Measurements from ENCODE around the gene P2RX7.

The P2RX7 gene

GRCh38 chr12:121095544-121096198, 37.0 kb upstream of the P2RX7 start:
- Mint-ChIP-seq H3K9me3 (peaks cover 12% of the 10 kb centered on the region), H3K27me3 (ENCODE audit: low read depth) (peaks cover 17% of the 10 kb centered on the region), H3K4me1 (ENCODE audit: low read depth) (peaks cover 32% of the 10 kb centered on the region)

DNA sequence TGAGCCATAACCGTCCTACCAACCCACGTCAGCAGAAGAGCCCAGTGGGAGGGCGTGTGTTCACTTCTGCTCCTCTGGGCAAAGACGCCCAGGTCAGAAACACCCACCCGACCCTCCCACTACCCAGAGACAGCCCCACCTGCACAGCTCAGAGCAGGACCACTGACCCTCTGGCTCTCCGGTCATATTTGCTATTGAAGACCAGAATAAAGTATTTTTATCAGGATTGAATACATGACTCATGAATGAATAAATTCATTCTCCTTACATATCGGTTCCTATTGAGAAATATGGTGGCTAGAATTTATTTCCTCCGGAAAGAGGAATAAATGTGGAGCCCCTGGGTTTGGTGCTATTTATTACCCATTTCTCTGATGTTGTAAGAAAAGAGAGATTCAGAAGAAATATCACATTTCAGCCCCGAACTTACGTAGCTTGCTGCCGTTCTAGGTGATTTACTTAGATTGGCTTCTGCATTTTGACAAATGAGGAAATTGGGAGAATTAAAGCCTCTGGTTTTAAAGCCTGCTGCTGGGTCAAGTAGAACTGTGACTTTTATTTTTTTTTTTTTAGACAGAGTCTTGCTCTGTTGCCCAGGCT, 36.4 kb upstream of the P2RX7 start:
- peaks cover 12% of the 10 kb centered on the region for H3K9me3 Mint-ChIP-seq
- peaks cover 17% of the 10 kb centered on the region for H3K27me3 Mint-ChIP-seq (ENCODE audit: low read depth)
- peaks cover 1% of the 10 kb centered on the region for H3K36me3 Mint-ChIP-seq (ENCODE audit: low read depth)
- peaks cover 28% of the 10 kb centered on the region for H3K4me1 Mint-ChIP-seq (ENCODE audit: low read depth)
- H3K27ac Mint-ChIP-seq: peak overlapping the region; percentile 65
- peak overlapping the region; percentile 88 for H3K4me3 Mint-ChIP-seq

More at GRCh38 chr12:121095544-121096198, 37.0 kb upstream of the P2RX7 start:
- H3K27ac Mint-ChIP-seq: peak overlapping the region; percentile 65
- peak overlapping the region; percentile 88 for H3K4me3 Mint-ChIP-seq
- H3K36me3 Mint-ChIP-seq (ENCODE audit: low read depth): peaks cover 1% of the 10 kb centered on the region

GRCh38 chr12:121099779-121100178, 32.9 kb upstream of the P2RX7 start:
- Mint-ChIP-seq H3K4me1 (ENCODE audit: low read depth) (peaks cover 10% of the 10 kb centered on the region), H3K27ac (no peak overlapping the region), H3K4me3 (no peak overlapping the region), H3K9me3 (peaks cover 17% of the 10 kb centered on the region), H3K36me3 (ENCODE audit: low read depth) (peaks cover 1% of the 10 kb centered on the region), H3K27me3 (ENCODE audit: low read depth) (peaks cover 20% of the 10 kb centered on the region)

GRCh38 chr12:121102307-121102706, 30.4 kb upstream of the P2RX7 start:
- Mint-ChIP-seq H3K36me3 (ENCODE audit: low read depth) (no peaks in the 10 kb centered on the region), H3K9me3 (peaks cover 21% of the 10 kb centered on the region), H3K27me3 (ENCODE audit: low read depth) (peaks cover 10% of the 10 kb centered on the region), H3K4me3 (no peak overlapping the region), H3K27ac (no peak overlapping the region), H3K4me1 (ENCODE audit: low read depth) (no peaks in the 10 kb centered on the region)

DNA sequence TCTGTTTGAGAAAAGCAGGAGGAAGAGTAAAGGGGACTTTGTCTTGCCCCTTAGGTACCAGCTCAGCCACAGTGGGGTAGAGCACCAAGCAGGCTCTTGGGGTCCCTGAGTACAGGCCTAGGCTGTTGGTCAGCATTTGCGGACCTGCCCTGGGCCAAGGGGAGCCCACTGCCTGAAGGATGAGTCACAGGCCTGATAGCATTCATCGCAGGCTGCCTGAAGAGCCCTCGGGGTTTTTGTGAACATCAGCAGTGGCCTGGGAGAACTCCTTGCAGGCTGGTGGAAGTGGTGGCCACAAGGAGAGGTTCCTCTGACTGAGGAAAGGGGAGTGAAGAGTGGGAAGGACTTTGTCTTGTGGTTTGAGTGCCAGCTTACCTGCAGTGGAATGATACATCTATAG, 25.0 kb upstream of the P2RX7 start:
- H3K36me3 Mint-ChIP-seq (ENCODE audit: low read depth): no peaks in the 10 kb centered on the region
- H3K4me1 Mint-ChIP-seq (ENCODE audit: low read depth): peaks cover 5% of the 10 kb centered on the region
- H3K27ac Mint-ChIP-seq: no peak overlapping the region
- H3K27me3 Mint-ChIP-seq (ENCODE audit: low read depth): no peaks in the 10 kb centered on the region
- H3K9me3 Mint-ChIP-seq: peaks cover 9% of the 10 kb centered on the region
- no peak overlapping the region for H3K4me3 Mint-ChIP-seq

DNA sequence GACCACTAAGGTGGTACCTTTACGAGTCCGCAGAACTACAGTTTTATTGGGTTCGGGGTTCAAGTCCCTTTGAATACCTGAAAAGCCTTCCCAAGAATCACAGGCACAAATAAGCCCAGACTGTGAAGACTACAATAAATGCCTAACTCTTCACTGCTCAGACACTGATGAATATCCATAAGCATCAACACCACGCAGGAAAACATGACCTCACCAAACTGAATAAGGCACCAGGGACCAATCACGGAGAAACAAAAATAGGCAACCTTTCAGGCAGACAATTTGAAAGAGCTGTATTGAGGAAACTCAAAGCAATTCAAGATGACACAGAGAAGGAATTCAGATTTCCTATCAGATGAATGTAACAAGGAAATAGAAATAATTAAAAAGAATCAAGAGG, 24.2 kb upstream of the P2RX7 start:
- H3K27me3 Mint-ChIP-seq (ENCODE audit: low read depth): no peaks in the 10 kb centered on the region

GRCh38 chr12:121110211-121110940, 22.3 kb upstream of the P2RX7 start:
- no peaks in the 10 kb centered on the region for H3K9me3 Mint-ChIP-seq
- no peak overlapping the region for H3K4me3 Mint-ChIP-seq
- no peak overlapping the region for H3K27ac Mint-ChIP-seq
- H3K36me3 Mint-ChIP-seq (ENCODE audit: low read depth): no peaks in the 10 kb centered on the region
- H3K4me1 Mint-ChIP-seq (ENCODE audit: low read depth): peaks cover 5% of the 10 kb centered on the region
- H3K27me3 Mint-ChIP-seq (ENCODE audit: low read depth): no peaks in the 10 kb centered on the region

More for the DNA sequence above, 24.2 kb upstream of the P2RX7 start:
- Mint-ChIP-seq H3K36me3 (ENCODE audit: low read depth) (no peaks in the 10 kb centered on the region), H3K27ac (no peak overlapping the region), H3K4me3 (no peak overlapping the region), H3K4me1 (ENCODE audit: low read depth) (peaks cover 5% of the 10 kb centered on the region), H3K9me3 (peaks cover 9% of the 10 kb centered on the region)

GRCh38 chr12:121111684-121112083, 21.0 kb upstream of the P2RX7 start:
- Mint-ChIP-seq H3K4me3 (no peak overlapping the region), H3K9me3 (no peaks in the 10 kb centered on the region), H3K27ac (no peak overlapping the region), H3K4me1 (ENCODE audit: low read depth) (peaks cover 5% of the 10 kb centered on the region), H3K36me3 (ENCODE audit: low read depth) (no peaks in the 10 kb centered on the region), H3K27me3 (ENCODE audit: low read depth) (peaks cover 1% of the 10 kb centered on the region)

DNA sequence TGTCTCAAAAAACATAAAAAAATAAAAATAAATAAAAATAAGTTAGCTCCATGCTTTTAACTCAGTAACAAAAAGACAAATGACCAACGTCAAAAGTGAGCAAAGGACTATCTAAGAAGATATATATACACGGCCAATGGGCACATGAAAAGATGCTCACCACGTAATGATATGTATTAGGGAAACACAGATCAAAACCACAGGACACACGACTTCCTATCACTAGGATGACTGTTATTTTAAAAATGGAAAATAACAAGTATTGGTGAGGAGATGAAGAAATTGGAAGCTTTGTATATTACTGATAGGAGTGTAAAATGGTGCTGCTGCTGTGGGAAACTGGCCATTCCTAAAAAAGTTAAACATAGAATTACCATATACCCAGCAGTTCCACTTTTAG, 20.2 kb upstream of the P2RX7 start:
- peaks cover 4% of the 10 kb centered on the region for H3K27me3 Mint-ChIP-seq (ENCODE audit: low read depth)
- H3K4me1 Mint-ChIP-seq (ENCODE audit: low read depth): peaks cover 5% of the 10 kb centered on the region
- no peak overlapping the region for H3K27ac Mint-ChIP-seq
- H3K4me3 Mint-ChIP-seq: no peak overlapping the region
- H3K9me3 Mint-ChIP-seq: no peaks in the 10 kb centered on the region
- H3K36me3 Mint-ChIP-seq (ENCODE audit: low read depth): no peaks in the 10 kb centered on the region

DNA sequence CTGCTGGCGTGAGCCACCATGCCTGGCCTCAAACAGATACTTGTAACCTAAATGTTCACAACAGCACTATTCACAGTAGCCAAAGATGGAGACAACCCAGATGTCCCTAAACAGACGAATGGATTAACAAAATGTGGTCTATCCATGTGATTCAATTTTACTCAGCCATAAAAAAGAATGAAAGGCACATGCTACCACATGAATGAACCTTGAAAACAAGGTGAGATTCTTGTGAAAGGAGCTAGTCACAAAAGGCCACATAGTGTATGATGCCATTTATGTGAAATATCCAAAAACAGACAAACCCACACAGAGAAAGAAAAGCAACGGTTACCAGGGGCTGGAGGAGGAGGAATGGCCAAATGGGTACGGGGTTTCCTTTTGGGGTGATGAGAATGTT, 19.6 kb upstream of the P2RX7 start:
- Mint-ChIP-seq H3K36me3 (ENCODE audit: low read depth) (no peaks in the 10 kb centered on the region), H3K27me3 (ENCODE audit: low read depth) (peaks cover 4% of the 10 kb centered on the region), H3K4me1 (ENCODE audit: low read depth) (peaks cover 5% of the 10 kb centered on the region), H3K9me3 (no peaks in the 10 kb centered on the region), H3K4me3 (no peak overlapping the region), H3K27ac (no peak overlapping the region)

DNA sequence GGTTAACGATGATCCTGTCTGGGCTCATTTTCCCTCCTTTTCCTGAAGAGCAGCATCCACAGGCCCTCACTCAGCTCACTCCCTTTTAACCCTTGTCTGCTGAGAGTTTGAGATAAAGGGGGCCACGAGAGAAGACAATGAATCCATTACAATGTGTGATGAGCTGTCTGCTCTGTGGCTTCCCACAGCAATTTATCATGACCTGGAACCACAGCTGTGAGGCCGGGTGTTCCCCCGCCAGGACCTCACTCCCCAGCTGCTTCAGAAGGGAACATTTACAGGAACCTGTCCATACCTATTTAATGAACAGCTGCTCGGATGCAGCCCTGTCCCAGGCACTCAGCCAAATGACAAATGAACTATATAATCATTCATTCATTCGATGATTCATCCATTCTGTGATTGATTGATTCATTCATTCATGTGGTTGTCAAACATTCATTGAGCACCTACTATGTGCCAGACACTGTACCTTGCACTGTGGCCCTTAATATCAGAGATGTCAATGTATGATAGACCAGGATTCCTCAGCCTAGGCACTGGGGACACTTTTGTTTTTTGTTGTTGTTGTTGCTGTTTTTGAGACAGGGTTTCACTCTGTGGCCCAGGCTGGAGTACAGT, 18.5 kb upstream of the P2RX7 start:
- Mint-ChIP-seq H3K4me1 (ENCODE audit: low read depth) (peaks cover 5% of the 10 kb centered on the region), H3K9me3 (no peaks in the 10 kb centered on the region), H3K27ac (no peak overlapping the region), H3K36me3 (ENCODE audit: low read depth) (no peaks in the 10 kb centered on the region), H3K4me3 (no peak overlapping the region), H3K27me3 (ENCODE audit: low read depth) (peaks cover 7% of the 10 kb centered on the region)

DNA sequence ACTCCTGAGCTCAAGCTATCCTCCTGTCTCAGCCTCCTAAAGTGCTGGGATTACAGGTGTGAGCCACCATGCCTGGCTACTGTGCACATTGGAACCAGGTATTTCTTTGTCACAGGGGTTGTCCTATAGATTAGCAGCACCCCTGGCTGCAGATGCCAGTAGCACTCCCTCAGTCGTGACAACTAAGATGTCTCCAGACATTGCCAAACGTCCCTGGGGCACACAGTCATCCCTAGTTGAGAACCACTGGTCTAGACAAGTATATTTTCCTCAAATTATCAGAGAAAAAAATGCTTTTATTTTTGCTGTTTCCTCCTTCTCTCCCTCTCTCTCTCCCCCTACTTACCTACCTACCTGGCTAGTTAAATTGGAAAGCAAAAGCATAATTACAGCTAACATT, 17.9 kb upstream of the P2RX7 start:
- Mint-ChIP-seq H3K4me3 (no peak overlapping the region), H3K9me3 (no peaks in the 10 kb centered on the region), H3K4me1 (ENCODE audit: low read depth) (peaks cover 5% of the 10 kb centered on the region), H3K36me3 (ENCODE audit: low read depth) (no peaks in the 10 kb centered on the region), H3K27me3 (ENCODE audit: low read depth) (peaks cover 12% of the 10 kb centered on the region), H3K27ac (no peak overlapping the region)

DNA sequence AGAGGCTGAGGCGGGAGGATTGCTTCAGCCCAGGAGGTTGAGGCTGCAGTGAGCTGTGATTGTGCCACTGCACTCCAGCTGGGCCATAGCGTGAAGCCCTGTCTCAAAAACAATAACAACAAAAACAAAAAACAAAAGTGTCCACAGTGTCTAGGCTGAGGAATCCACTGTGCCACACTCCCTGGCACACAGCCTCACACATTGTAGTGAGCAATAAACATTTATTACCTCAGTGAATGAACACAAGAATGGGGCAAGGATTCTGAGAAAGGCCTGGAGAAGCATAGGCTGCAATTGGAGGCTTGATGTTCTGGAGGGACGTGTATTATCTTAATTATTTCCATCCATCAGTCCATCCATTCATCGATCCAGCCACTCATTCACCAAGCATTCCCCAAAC, 17.1 kb upstream of the P2RX7 start:
- H3K4me3 Mint-ChIP-seq: no peak overlapping the region
- no peaks in the 10 kb centered on the region for H3K36me3 Mint-ChIP-seq (ENCODE audit: low read depth)
- H3K27ac Mint-ChIP-seq: no peak overlapping the region
- H3K9me3 Mint-ChIP-seq: no peaks in the 10 kb centered on the region
- H3K27me3 Mint-ChIP-seq (ENCODE audit: low read depth): peaks cover 13% of the 10 kb centered on the region
- H3K4me1 Mint-ChIP-seq (ENCODE audit: low read depth): peaks cover 2% of the 10 kb centered on the region

DNA sequence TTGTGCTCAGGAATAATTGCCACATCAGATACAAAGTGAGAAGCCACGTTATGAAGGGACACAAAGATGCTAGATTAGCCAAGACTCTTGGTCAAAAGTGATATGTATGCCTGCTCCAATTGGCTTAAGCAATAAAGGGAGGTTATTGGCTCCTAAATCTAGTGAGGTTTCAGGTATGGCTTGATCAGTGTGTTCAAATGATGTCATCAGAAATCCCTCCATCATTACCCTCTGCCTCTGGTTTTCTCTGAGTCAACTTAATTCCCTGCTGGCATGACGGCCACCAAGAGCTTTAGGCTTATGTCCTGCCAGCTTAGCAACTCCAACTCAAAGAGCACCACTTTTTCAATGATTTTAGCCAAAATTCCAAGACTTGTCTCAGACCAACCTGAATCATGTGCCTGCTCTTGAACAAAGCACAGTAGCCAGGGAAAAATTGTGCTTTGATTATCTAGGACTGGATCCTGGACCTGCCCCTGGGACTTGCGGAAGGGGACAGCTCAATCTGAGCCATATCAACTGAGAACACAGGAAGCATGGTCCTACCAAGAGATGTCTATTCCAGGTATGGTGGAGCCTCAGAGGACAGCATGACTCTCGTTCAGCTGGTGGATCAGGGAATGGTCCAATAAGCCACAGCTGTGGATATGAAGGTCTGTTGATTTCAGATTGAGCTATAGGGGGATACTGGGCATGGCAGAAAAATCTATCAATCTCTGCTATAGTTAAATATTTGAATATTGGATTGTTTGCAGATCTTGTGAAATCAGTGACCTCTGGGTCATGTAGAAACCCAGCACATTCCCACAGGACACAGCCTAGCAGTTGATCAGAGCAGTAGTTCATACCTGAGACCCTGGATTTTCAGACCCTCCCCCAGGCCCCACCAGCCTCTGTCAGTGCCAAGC, 16.1 kb upstream of the P2RX7 start:
- Mint-ChIP-seq H3K4me3 (no peak overlapping the region), H3K4me1 (ENCODE audit: low read depth) (peaks cover 2% of the 10 kb centered on the region), H3K9me3 (no peaks in the 10 kb centered on the region), H3K36me3 (ENCODE audit: low read depth) (no peaks in the 10 kb centered on the region), H3K27me3 (ENCODE audit: low read depth) (peaks cover 19% of the 10 kb centered on the region), H3K27ac (no peak overlapping the region)

All from T-helper 1 cell treated with Interleukin-12 subunit alpha and Interleukin-12 subunit beta and Interleukin-4 antibody, amounts not matched to agents 30 μg/mL and 1 μg/mL, for 36 hours (primary cell).